Activated T-helper 2 cell treated with anti-CD3 and anti-CD28 coated beads, Interferon-gamma antibody, Interleukin-2, Interleukin-4, amounts not matched to agents 10 μg/mL and 5 μg/mL and 100 μg/mL, durations not matched to agents 14 hours and 24 hours and 36 hours (primary cell): ENCODE data around the gene SKI. TPM values are rescaled to one million over a fixed set of nuclear protein-coding genes. Genes with fewer than 3 reads are reported as not detected.
"Not testable (repeated sequence)": the region's sequence is repeated elsewhere in the genome, so short reads cannot be mapped to it uniquely, and the experiment has no call there.

Source experiments
- DNase-seq: peaks from one replicate; pipeline ENCODE4 v3.0.0; 2021; ENCODE audit warnings: low spot score
- H3K27ac Mint-ChIP-seq: one replicate; pipeline ENCODE4 v1.8.0; 2021; ENCODE audit warnings: mixed read lengths
- H3K27me3 Mint-ChIP-seq: one replicate; pipeline ENCODE4 v1.8.0; 2021; ENCODE audit warnings: low read depth, mixed read lengths
- H3K36me3 Mint-ChIP-seq: one replicate; pipeline ENCODE4 v1.8.0; 2021; ENCODE audit warnings: low read depth, mixed read lengths
- H3K4me1 Mint-ChIP-seq: one replicate; pipeline ENCODE4 v1.8.0; 2021; ENCODE audit warnings: low read depth, mixed read lengths
- H3K4me3 Mint-ChIP-seq: one replicate; pipeline ENCODE4 v1.8.0; 2021; ENCODE audit warnings: low read depth, mild to moderate bottlenecking, moderate library complexity, mixed read lengths
- H3K9me3 Mint-ChIP-seq: one replicate; pipeline ENCODE4 v1.8.0; 2021; ENCODE audit warnings: mixed read lengths
- intact Hi-C: fragments of 100-400 bp; cut with micrococcal nuclease; formaldehyde crosslinking; loops from one replicate; pipeline ENCODE4 v1.15.1; 2023
- total RNA-seq: library from RNA; stranded (reverse); gene quantifications from 2 replicates; pipeline ENCODE4 v1.2.3, GENCODE V29; 2022

The SKI gene
- total RNA-seq, 1 donor from 2014 or later = 37.0 TPM

DNA sequence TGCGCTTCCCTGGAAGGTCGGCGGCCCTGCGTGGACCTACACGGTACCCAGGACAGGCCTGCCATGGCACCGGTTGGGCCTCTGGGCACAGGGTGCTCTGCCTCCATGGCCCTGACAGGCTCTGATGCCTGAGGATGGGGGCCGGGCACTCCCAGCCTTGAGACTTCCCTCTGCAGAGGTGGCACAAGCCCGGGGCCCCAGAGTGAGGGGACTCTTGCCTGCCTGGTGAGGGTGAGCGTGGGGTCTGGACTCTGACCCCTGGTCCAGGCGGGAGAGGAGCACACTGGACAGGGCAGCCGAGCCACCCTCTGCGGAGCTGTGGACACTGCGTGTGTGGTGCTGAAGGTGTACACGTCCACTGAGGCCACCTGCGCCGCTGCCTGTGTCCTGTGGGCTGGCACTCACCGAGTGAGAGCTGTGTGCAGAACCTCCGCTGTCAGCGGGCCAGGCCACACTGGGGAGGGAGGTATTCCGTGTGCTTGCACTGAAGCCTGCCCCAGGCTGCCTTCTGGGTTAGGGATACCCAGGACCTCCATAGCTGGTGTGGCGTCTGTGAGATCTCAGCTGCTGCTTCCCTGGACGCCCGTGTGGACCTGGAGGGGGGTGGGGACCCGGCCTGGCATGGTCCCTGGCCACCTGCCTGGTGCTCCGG lies 10.4 kb downstream of the SKI start:
- intact Hi-C loops = no loop called here
- no peaks in the 10 kb centered on the region for H3K27me3 Mint-ChIP-seq
- no peak overlapping the region for H3K27ac Mint-ChIP-seq
- H3K4me3 Mint-ChIP-seq = no peak overlapping the region
- DNase-seq = no peak
- no peaks in the 10 kb centered on the region for H3K9me3 Mint-ChIP-seq
- H3K4me1 Mint-ChIP-seq = peaks cover 63% of the 10 kb centered on the region
- peaks cover 44% of the 10 kb centered on the region for H3K36me3 Mint-ChIP-seq

DNA sequence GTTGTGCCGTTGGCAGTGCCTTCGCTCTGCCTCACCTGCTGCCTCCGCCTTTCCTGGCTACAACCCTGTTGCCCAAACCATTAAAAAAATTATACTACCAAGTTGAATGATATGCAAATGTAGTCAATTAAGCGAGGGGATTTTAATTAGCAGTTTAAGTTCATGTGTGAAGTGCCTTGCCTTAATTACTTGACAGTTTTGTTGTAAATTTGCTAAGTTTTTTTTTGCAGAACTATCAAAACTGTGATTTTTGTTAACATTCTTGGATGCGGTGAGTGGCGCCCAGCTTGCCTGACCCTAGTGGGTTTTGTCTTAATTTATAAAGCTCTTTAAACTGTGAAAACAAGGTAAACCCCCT lies 10.9 kb downstream of the SKI start:
- no peaks in the 10 kb centered on the region for H3K27me3 Mint-ChIP-seq
- DNase-seq = no peak
- H3K4me1 Mint-ChIP-seq = peaks cover 62% of the 10 kb centered on the region
- intact Hi-C loops = no loop called here
- H3K9me3 Mint-ChIP-seq = no peaks in the 10 kb centered on the region
- H3K4me3 Mint-ChIP-seq = no peak overlapping the region
- H3K36me3 Mint-ChIP-seq = peaks cover 49% of the 10 kb centered on the region
- no peak overlapping the region for H3K27ac Mint-ChIP-seq

DNA sequence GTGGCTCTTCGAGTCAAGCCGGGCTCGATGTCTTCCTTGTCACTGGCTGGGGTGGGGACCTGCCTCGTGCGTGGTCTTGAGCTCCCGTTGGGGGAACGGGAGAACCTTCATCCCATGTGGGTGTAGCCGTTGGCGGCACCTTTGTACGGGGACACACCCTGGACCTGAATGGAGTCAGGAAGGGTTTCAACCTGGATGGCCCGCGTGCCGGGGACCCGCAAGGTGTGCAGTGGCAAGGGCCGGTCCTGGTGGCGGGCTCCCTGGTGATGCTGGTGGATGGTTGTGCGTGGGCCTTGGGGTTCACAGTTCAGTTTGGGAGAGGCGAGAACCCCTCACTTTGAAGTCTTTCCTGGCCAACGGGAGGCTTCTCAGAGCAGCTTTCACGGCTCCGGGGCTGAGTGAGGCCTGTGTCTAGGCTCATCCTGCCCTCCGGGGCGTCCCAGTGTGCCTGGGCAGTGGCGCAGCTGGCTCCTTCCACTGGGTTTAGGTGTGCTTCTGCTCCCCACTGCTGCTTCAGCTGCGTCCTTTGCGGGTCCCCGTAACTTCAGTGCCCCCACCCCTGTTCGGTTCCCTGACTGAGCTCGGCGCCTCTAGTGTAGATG lies 11.4 kb downstream of the SKI start:
- intact Hi-C loops = no loop called here
- Mint-ChIP-seq H3K36me3 (peaks cover 47% of the 10 kb centered on the region), H3K27me3 (no peaks in the 10 kb centered on the region), H3K27ac (peak overlapping the region; percentile 14), H3K4me1 (peaks cover 58% of the 10 kb centered on the region), H3K4me3 (no peak overlapping the region), H3K9me3 (no peaks in the 10 kb centered on the region)
- DNase-seq = no peak

DNA sequence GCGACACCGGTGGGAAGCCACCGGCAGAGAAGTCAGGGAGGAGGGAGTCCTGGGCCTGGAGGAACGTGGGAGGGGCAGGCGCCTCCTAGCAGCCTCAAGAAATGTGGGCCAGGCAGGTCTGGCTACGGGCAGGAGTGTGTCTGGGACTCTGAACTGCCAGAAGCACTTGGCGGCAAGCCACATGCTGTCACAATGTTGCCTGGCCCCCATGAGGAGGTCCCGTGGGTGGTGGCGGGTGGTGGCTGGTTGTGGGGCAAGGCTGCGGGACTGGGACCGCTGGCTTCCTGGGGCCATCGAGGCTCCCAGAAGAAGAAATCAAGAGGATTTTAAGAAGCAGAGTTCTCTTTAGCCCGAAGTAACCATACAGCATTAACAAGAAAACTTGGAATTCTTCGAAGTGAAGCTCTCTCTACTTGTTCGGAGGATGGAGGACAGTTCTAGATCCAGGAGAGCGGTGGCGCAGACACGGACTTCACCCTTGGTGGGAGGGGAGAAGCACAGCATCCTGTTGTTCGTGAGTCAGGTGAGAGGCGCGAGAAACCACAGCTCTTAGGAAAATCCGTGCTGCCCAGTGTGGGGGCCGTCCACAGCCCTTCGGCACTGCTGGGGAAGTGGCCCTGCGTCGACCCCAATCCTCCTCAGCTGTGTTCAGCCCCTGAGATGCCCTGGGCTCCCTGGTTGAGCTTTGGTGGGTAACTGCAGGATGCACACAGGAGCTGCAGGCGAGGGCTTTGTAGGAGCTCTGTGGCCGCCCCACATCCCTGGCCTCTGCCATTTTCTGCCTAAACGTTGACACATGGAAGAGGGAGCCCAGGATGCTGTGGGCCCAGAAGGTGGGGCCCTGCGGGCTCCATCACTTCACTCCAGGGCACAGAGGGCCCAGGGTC lies 12.4 kb downstream of the SKI start:
- DNase-seq = no peak
- peak overlapping the region; percentile 19 for H3K27ac Mint-ChIP-seq
- H3K36me3 Mint-ChIP-seq = peaks cover 47% of the 10 kb centered on the region
- H3K27me3 Mint-ChIP-seq = no peaks in the 10 kb centered on the region
- intact Hi-C loops = no loop called here
- H3K4me3 Mint-ChIP-seq = no peak overlapping the region
- peaks cover 56% of the 10 kb centered on the region for H3K4me1 Mint-ChIP-seq
- no peaks in the 10 kb centered on the region for H3K9me3 Mint-ChIP-seq

DNA sequence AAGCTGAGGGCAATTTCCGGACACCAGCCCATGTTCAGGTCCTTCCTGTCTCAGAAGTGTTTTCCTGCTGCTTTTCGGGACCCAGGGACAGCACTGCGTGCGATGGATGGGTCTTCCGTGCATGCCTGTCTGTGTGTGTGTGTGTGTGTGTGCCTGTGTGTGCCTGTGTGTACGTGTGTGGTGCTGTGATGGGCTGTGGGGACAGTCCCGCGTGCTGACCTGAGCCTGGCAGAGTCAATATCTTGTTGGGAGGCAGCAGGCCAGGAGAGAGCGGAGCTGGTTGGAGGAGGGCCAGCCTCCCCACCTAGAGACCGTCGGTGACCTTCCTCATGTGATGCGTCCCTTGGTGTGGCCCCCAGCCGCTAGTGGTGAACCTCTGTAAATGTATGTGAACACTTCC lies 13.7 kb downstream of the SKI start:
- Mint-ChIP-seq H3K27me3 (no peaks in the 10 kb centered on the region), H3K4me3 (no peak overlapping the region), H3K27ac (peak overlapping the region; percentile 31), H3K36me3 (peaks cover 45% of the 10 kb centered on the region), H3K4me1 (peaks cover 49% of the 10 kb centered on the region), H3K9me3 (no peaks in the 10 kb centered on the region)
- intact Hi-C loops = no loop called here
- DNase-seq = no peak

DNA sequence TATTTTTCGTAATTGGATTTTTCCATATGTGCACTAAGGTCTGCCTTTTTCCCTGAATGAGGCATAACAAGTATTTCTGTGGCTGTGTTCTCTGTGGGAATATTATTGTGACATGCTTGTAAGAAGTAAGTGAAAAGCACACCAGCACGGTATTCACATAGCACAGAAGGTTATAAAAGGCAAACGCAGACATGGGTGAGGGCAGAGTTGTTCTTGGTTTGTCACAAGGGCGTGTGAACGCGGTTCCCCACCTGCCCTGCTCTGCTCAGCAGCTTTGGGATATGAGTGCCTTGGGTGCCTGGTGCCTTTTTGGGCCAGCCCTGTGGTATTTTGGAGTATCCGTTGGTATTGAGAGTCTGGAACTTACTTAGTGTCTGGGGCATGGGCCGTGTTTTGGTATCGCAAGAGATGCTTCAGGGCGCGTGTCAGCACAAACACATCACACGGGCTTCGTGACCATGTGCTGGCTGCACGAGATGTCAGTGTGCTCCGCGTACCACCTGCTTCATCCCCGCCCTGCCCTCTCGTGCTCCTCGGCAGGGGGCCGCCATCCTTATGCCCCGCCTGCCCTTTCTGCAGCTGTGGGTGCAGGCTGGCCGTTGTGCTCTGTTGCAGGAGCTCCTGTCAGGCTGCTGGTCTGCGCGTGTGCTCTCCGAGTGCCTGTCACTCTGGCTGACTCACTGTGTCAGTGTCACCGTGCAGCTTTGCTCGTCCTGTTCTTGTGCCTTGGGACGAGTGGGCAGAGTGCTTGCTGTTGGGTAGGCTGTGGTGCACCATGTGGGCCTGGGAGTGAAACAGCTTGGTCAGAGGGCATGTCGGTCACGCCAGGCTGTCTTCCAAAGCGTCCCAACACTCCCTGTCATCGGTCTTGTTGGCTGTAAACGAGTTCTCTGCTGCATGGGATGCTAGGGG lies 15.0 kb downstream of the SKI start:
- H3K36me3 Mint-ChIP-seq = peaks cover 41% of the 10 kb centered on the region
- intact Hi-C loops = no loop called here
- H3K4me3 Mint-ChIP-seq = no peak overlapping the region
- H3K27me3 Mint-ChIP-seq = no peaks in the 10 kb centered on the region
- peaks cover 40% of the 10 kb centered on the region for H3K4me1 Mint-ChIP-seq
- no peak overlapping the region for H3K27ac Mint-ChIP-seq
- no peak for DNase-seq
- H3K9me3 Mint-ChIP-seq = no peaks in the 10 kb centered on the region

DNA sequence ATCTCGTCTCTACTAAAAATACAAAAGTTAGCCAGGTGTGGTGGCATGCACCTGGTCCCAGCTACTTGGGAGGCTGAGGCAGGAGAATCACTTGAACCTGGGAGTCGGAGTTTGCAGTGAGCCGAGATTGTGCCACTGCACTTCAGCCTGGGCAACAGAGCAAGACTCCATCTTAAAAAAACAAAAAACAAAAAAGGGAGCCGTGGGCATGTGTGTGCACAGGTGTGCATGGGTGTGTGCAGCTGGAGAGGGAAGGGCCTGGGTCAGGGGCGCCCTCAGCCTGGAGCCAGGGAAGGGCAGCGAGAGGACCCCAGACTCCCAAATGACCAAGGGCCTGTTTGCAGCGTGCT lies 18.9 kb downstream of the SKI start:
- DNase-seq, H3K27me3 Mint-ChIP-seq, H3K9me3 Mint-ChIP-seq, H3K27ac Mint-ChIP-seq, intact Hi-C loops, H3K4me3 Mint-ChIP-seq: not testable (repeated sequence)
- Mint-ChIP-seq H3K36me3 (peaks cover 40% of the 10 kb centered on the region), H3K4me1 (peaks cover 22% of the 10 kb centered on the region)

DNA sequence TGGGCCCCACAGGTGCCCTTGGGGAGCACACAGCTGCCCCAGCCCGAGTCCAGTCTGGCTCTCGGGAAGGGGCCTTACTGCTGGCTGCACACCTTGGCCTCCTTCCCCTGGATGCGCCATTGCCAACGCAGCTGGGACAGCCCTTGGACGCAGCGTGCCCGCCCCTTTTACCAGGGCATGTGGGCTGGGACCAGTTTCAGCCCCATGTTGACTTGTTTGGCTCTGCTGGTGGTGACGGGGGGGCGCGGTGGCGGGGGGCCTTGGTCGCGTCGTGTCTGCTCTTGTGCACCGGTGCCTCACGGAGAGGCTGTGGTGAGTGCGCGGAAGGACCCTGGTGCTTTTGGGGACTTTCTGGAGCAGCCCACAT lies 19.6 kb downstream of the SKI start:
- no peak overlapping the region for H3K4me3 Mint-ChIP-seq
- no peaks in the 10 kb centered on the region for H3K27me3 Mint-ChIP-seq
- intact Hi-C loops = no loop called here
- peaks cover 19% of the 10 kb centered on the region for H3K4me1 Mint-ChIP-seq
- no peak overlapping the region for H3K27ac Mint-ChIP-seq
- H3K36me3 Mint-ChIP-seq = peaks cover 40% of the 10 kb centered on the region
- peaks cover 4% of the 10 kb centered on the region for H3K9me3 Mint-ChIP-seq
- no peak for DNase-seq

DNA sequence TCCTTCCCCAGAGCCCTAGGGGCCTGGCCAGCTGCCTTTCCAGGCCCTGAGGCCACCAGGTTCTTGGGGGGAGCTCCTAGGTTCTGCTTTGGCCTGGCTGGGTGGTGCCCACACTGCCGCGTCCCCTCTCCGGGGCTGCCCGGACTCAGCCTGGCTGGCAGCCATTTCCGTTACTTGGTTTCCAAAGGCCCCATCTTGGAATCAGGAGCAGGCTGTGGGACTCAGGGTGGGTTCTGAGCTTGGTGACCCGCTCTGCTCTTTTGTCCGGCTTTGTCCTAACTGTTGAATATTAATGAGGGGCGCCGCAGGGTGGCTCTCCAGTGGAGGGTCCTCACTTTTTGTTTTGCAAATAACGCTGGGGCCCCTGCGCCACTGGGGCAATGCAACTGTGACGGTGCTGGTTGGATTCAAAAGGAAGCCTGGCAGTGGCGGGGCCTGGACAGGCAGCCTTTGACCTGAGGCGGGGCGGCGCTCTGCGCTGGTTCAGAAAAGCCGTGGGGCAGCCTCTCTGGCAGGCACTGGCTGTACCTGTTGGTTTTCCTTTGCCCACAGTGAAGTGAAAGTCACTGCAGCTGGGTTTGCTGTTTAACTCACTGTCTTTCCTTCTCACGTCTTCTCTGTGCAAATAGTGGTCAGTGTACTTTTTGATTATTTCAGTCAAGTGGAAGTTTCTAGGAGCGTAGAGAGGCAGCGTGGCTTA lies 20.2 kb downstream of the SKI start:
- intact Hi-C loops = no loop called here
- Mint-ChIP-seq H3K9me3 (peaks cover 4% of the 10 kb centered on the region), H3K36me3 (peaks cover 43% of the 10 kb centered on the region), H3K27me3 (no peaks in the 10 kb centered on the region), H3K4me3 (no peak overlapping the region), H3K4me1 (peaks cover 18% of the 10 kb centered on the region), H3K27ac (no peak overlapping the region)
- no peak for DNase-seq

DNA sequence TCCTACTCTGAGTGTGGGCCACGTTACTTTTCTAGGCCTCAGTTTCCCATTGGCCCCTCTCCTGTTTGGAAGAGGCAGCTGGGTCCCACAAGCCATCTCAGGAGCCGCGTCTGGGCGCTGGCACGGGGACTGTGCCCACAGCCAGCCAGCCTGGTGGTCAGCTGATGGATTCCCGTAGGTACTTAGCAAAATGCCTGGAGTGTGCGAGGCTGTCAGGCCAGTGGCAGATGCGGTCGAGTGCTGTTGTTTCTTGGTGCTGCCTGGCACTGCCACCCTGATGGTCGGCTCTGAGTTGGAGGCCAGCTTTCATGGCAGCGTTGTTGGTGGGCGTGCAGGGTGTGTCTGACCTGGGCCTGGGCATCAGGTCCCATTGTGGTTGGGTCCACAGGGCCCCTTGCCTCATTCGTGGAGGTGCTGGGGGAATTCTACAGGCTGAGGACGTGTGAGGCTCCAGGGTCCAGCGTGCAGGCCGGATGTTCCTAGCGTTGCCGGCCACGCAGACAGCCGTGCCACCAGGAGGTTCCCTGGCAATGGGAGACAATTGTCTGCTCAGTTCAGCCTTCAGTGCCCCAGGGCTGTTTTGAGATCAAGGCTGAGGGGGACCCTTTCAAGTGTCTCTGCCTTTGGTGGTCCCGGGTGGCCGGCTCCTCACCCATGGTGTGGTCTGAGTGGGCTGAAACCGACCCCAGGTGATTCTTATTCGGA lies 20.9 kb downstream of the SKI start:
- intact Hi-C loops = no loop called here
- Mint-ChIP-seq H3K36me3 (peaks cover 43% of the 10 kb centered on the region), H3K9me3 (peaks cover 4% of the 10 kb centered on the region), H3K4me1 (peaks cover 12% of the 10 kb centered on the region), H3K4me3 (no peak overlapping the region), H3K27me3 (no peaks in the 10 kb centered on the region), H3K27ac (no peak overlapping the region)
- DNase-seq = no peak

DNA sequence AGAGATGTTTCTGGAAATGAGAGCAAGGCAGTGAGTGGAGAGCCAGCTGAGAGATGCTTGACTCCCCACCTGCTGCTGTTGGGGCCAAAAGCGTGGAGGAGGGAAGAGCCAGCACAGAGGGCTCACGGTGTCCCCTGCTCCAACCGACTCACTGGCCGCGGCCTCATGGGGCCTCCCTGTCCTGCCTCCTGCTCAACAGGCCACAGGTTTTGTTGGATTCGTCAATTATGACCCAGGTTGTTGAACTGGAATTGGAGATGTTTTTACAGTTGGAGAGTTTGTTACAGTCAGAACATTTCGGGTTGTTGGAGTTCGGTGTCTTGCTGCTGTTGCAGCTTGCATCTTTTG lies 21.4 kb downstream of the SKI start:
- intact Hi-C loops = no loop called here
- H3K27ac Mint-ChIP-seq = no peak overlapping the region

More for the DNA sequence above, 21.4 kb downstream of the SKI start:
- peaks cover 46% of the 10 kb centered on the region for H3K36me3 Mint-ChIP-seq
- H3K9me3 Mint-ChIP-seq = peaks cover 8% of the 10 kb centered on the region
- H3K4me3 Mint-ChIP-seq = no peak overlapping the region
- H3K27me3 Mint-ChIP-seq = no peaks in the 10 kb centered on the region
- peaks cover 14% of the 10 kb centered on the region for H3K4me1 Mint-ChIP-seq
- DNase-seq = no peak
